CD14-positive monocyte (primary cell): ENCODE measurements around the gene LMO7. TPM values are rescaled to one million over a fixed set of nuclear protein-coding genes. Genes with fewer than 3 reads are reported as not detected.

Experiments
- DNase-seq, 3 donors: peaks; one replicate each; pipeline ENCODE4 v3.0.0-alpha.2; 2011 to 2022
- H2AFZ ChIP-seq: 2 replicates; pipeline ENCODE4 v1.6.0; 2012; ENCODE audit warnings: mild to moderate bottlenecking, low read depth, low read length, inconsistent platforms; ENCODE audit not compliant: insufficient read depth, poor library complexity, severe bottlenecking
- H3K27ac ChIP-seq, 2 donors: 1 replicate in 1 of 2; 2 replicates in 1 of 2; pipeline ENCODE4 v1.5.1; 2012 to 2013; ENCODE audit warnings: low read length in 2 of 2, control low read depth in 1 of 2, inconsistent platforms in 1 of 2, low read depth in 1 of 2, mild to moderate bottlenecking in 1 of 2
- H3K27me3 ChIP-seq, 2 donors: one replicate each; pipeline versions ENCODE4 v1.6.0 to v1.6.1; 2011 to 2013; ENCODE audit warnings: low read length in 2 of 2; ENCODE audit not compliant: control insufficient read depth in 2 of 2, insufficient read depth in 2 of 2
- H3K36me3 ChIP-seq, 2 donors: replicated peaks in 1 of 2; 1 replicate in 1 of 2; 2 replicates in 1 of 2; pipeline versions ENCODE4 v1.5.1 to v1.6.1; 2012 to 2013; ENCODE audit warnings: low read length in 2 of 2, control low read depth in 1 of 2, inconsistent platforms in 1 of 2, mild to moderate bottlenecking in 1 of 2; ENCODE audit not compliant: insufficient read depth in 2 of 2, control insufficient read depth in 1 of 2
- H3K4me1 ChIP-seq, 2 donors: 1 replicate in 1 of 2; 2 replicates in 1 of 2; pipeline versions ENCODE4 v1.5.1 to v1.6.1; 2012 to 2013; ENCODE audit warnings: low read length in 2 of 2, control low read depth in 1 of 2, inconsistent platforms in 1 of 2, mild to moderate bottlenecking in 1 of 2, moderate library complexity in 1 of 2; ENCODE audit not compliant: insufficient read depth in 2 of 2, control insufficient read depth in 1 of 2
- H3K4me2 ChIP-seq: replicated peaks from 2 replicates; pipeline ENCODE3; 2012; ENCODE audit warnings: low read length, moderate library complexity, mild to moderate bottlenecking; ENCODE audit not compliant: poor library complexity, severe bottlenecking; ENCODE audit errors: extremely low read depth
- H3K4me3 ChIP-seq, 3 experiments: fragments of 200-600 bp in 1 of 3; sonication (generic) in 1 of 3; replicated peaks in 1 of 3; 1 replicate in 2 of 3; 2 replicates in 1 of 3; pipeline ENCODE4 v1.5.1; 2011 to 2013; ENCODE audit warnings: low read length in 3 of 3, mild to moderate bottlenecking in 3 of 3, control low read depth in 2 of 3, low read depth in 2 of 3, inconsistent platforms in 1 of 3, moderate library complexity in 1 of 3
- H3K79me2 ChIP-seq: 2 replicates; pipeline ENCODE4 v1.6.0; 2012; ENCODE audit warnings: mild to moderate bottlenecking, control low read depth, inconsistent platforms, low read length, moderate library complexity; ENCODE audit not compliant: insufficient read depth
- H3K9ac ChIP-seq: 2 replicates; pipeline ENCODE4 v1.6.0; 2017; ENCODE audit warnings: low read length, mild to moderate bottlenecking; ENCODE audit not compliant: insufficient read depth, poor library complexity, severe bottlenecking
- H3K9me3 ChIP-seq, 2 donors: replicated peaks in 1 of 2; 1 replicate in 1 of 2; 2 replicates in 1 of 2; pipeline versions ENCODE4 v1.5.1 to v1.6.1; 2012 to 2013; ENCODE audit warnings: low read length in 2 of 2, control low read depth in 1 of 2; ENCODE audit not compliant: control insufficient read depth in 1 of 2, insufficient read depth in 1 of 2
- H4K20me1 ChIP-seq: 2 replicates; pipeline ENCODE4 v1.6.0; 2012; ENCODE audit warnings: mild to moderate bottlenecking, low read length, control low read depth, moderate library complexity; ENCODE audit not compliant: insufficient read depth
- H3K27ac Mint-ChIP-seq, 7 donors: one replicate each; pipeline ENCODE4 v1.8.0; 2020; ENCODE audit warnings: mild to moderate bottlenecking in 7 of 7, mixed read lengths in 7 of 7, moderate library complexity in 6 of 7, inconsistent platforms in 2 of 7
- H3K27me3 Mint-ChIP-seq, 3 donors: one replicate each; pipeline ENCODE4 v1.8.0; 2021 to 2022; ENCODE audit warnings: low read depth in 3 of 3, mild to moderate bottlenecking in 3 of 3, mixed read lengths in 3 of 3, moderate library complexity in 3 of 3, inconsistent platforms in 1 of 3
- H3K36me3 Mint-ChIP-seq, 2 donors: one replicate each; pipeline ENCODE4 v1.8.0; 2020; ENCODE audit warnings: mixed read lengths in 2 of 2, inconsistent platforms in 1 of 2, mild to moderate bottlenecking in 1 of 2
- H3K4me1 Mint-ChIP-seq: one replicate; pipeline ENCODE4 v1.8.0; 2020; ENCODE audit warnings: mild to moderate bottlenecking, mixed read lengths
- H3K4me3 Mint-ChIP-seq, 2 donors: one replicate each; pipeline ENCODE4 v1.8.0; 2020; ENCODE audit warnings: mild to moderate bottlenecking in 2 of 2, mixed read lengths in 2 of 2, moderate library complexity in 1 of 2
- H3K9me3 Mint-ChIP-seq, 7 donors: one replicate each; pipeline ENCODE4 v1.8.0; 2020 to 2022; ENCODE audit warnings: mixed read lengths in 7 of 7, mild to moderate bottlenecking in 6 of 7, moderate library complexity in 6 of 7, inconsistent platforms in 2 of 7
- CTCF ChIP-seq: fragments of 200-600 bp; IDR thresholded peaks from one replicate; pipeline ENCODE4 v1.8.0; 2022; ENCODE audit warnings: antibody characterized with exemption, mild to moderate bottlenecking
- WGBS: methylation state at CpG from one replicate; pipeline ENCODE4 v1.1.5; 2013; ENCODE audit warnings: missing lambda C conversion rate; ENCODE audit not compliant: insufficient coverage; 5-methylcytosine and 5-hydroxymethylcytosine counted together
- intact Hi-C, 2 donors: fragments of 100-400 bp; cut with micrococcal nuclease; formaldehyde crosslinking; loops; one replicate each; pipeline versions ENCODE4 v1.15.0 to v1.15.1; 2023
- polyA plus RNA-seq, 3 donors: library from polyadenylated mRNA; depleted of rRNA in 1 of 3; unstranded in 2 of 3; stranded (reverse) in 1 of 3; fragments of 300-500 nt in 2 of 3; fragments of >200 nt in 1 of 3; fragmentation: Illumina TruSeq in 2 of 3; gene quantifications; 1 replicate in 2 of 3; 2 replicates in 1 of 3; pipeline ENCODE4 v1.2.3, GENCODE V29; 2012 to 2021

Gene LMO7
- polyA plus RNA-seq, 3 donors, result 0.79 to 1.6 (median 0.90) TPM

- Histone ChIP-seq H3K9me3 (peaks cover 11 to 12% of the 10 kb centered on the region in 2 donors), H3K27ac (no peak overlapping the region), H2AFZ (no peak overlapping the region), H3K4me3 (no peak overlapping the region), H4K20me1 (no peaks in the 10 kb centered on the region), H3K36me3 (no peaks in the 10 kb centered on the region), H3K79me2 (no peaks in the 10 kb centered on the region), H3K27me3 (no peaks in the 10 kb centered on the region), H3K4me1 (no peaks in the 10 kb centered on the region), H3K9ac (no peak overlapping the region), H3K4me2 (no peak overlapping the region)
- TF ChIP-seq CTCF, result no peak
- H3K27ac Mint-ChIP-seq, result no peak overlapping the region
- H3K27me3 Mint-ChIP-seq, result no peaks in the 10 kb centered on the region
- WGBS, result 100% methylated on average over 2 of the region's 3 CpGs
- H3K4me3 Mint-ChIP-seq, result no peak overlapping the region
- H3K4me1 Mint-ChIP-seq, result peaks cover 3% of the 10 kb centered on the region
- DNase-seq, result no peak
- no peaks in the 10 kb centered on the region for H3K36me3 Mint-ChIP-seq
- intact Hi-C loops, result no loop called here
- H3K9me3 Mint-ChIP-seq, result peaks cover 7 to 23% (median 12%) of the 10 kb centered on the region in 7 donors
Observed at GRCh38 chr13:75754936-75755335, 118.8 kb downstream of the LMO7 start.

- Mint-ChIP-seq H3K27ac (no peak overlapping the region), H3K4me3 (no peak overlapping the region), H3K27me3 (no peaks in the 10 kb centered on the region), H3K36me3 (no peaks in the 10 kb centered on the region), H3K9me3 (peaks cover 7 to 21% (median 12%) of the 10 kb centered on the region in 7 donors), H3K4me1 (peaks cover 21% of the 10 kb centered on the region)
- H3K4me2 ChIP-seq, result no peak overlapping the region
- no peaks in the 10 kb centered on the region for H4K20me1 ChIP-seq
- H3K4me1 ChIP-seq, result peaks cover 0 to 2% of the 10 kb centered on the region in 2 donors
- H3K9me3 ChIP-seq, result peaks cover 8 to 12% of the 10 kb centered on the region in 2 donors
- H3K4me3 ChIP-seq, result no peak overlapping the region
- TF ChIP-seq CTCF, result no peak
- H3K27ac ChIP-seq, result no peak overlapping the region
- H3K79me2 ChIP-seq, result no peaks in the 10 kb centered on the region
- H3K9ac ChIP-seq, result no peak overlapping the region
- no peaks in the 10 kb centered on the region for H3K27me3 ChIP-seq
- intact Hi-C loops, result no loop called here
- H2AFZ ChIP-seq, result no peak overlapping the region
- H3K36me3 ChIP-seq, result no peaks in the 10 kb centered on the region
- no peak for DNase-seq
Observed at GRCh38 chr13:75757336-75757735, 121.2 kb downstream of the LMO7 start.
